CD4-positive, alpha-beta T cell (primary cell): ENCODE measurements around the gene FREM2. TPM values are rescaled to one million over a fixed set of nuclear protein-coding genes. Genes with fewer than 3 reads are reported as not detected.

Source experiments
- ATAC-seq: fragments of 200-7000 bp; cut with Tn5 transposase; one replicate; pipeline ENCODE4 v1.10.0; 2022; ENCODE audit warnings: mild to moderate bottlenecking; ENCODE audit not compliant: poor library complexity
- CTCF ChIA-PET: fragments of 350-600 bp; sonication (Branson Sonifier 250); formaldehyde crosslinking; loops from one replicate; lab custom pipeline; 2021; ENCODE audit warnings: antibody characterized with exemption, inconsistent platforms; lab: Charles Lee
- POLR2A ChIA-PET: fragments of 350-600 bp; sonication (Branson Sonifier 250); formaldehyde crosslinking; loops from one replicate; lab custom pipeline; 2021; ENCODE audit warnings: antibody characterized with exemption, inconsistent platforms; lab: Charles Lee
- DNase-seq, 14 experiments: peaks; one replicate each; pipeline ENCODE4 v3.0.0-alpha.2; 2013 to 2020; ENCODE audit warnings: mixed read lengths in 2 of 14
- H3K27ac ChIP-seq, 2 donors: one replicate each; pipeline versions ENCODE4 v1.5.1 to v1.7.0; 2013; ENCODE audit warnings: low read length in 2 of 2, low read depth in 1 of 2, mild to moderate bottlenecking in 1 of 2
- H3K27me3 ChIP-seq, 2 experiments: 1 replicate in 1 of 2; 2 replicates in 1 of 2; pipeline versions ENCODE4 v1.6.1 to v1.7.0; 2013; ENCODE audit warnings: low read length in 2 of 2, control low read depth in 1 of 2, mild to moderate bottlenecking in 1 of 2, moderate library complexity in 1 of 2; ENCODE audit not compliant: insufficient read depth in 2 of 2, control insufficient read depth in 1 of 2
- H3K36me3 ChIP-seq: one replicate; pipeline ENCODE4 v1.6.1; 2013; ENCODE audit warnings: low read length, control low read depth; ENCODE audit not compliant: insufficient read depth
- H3K4me1 ChIP-seq: one replicate; pipeline ENCODE4 v1.6.1; 2013; ENCODE audit warnings: low read length, control low read depth; ENCODE audit not compliant: insufficient read depth
- H3K4me3 ChIP-seq: one replicate; pipeline ENCODE4 v1.5.1; 2013; ENCODE audit warnings: mild to moderate bottlenecking, low read length, moderate library complexity
- H3K9me3 ChIP-seq, 2 experiments: 1 replicate in 1 of 2; 2 replicates in 1 of 2; pipeline versions ENCODE4 v1.6.1 to v1.7.0; 2013; ENCODE audit warnings: low read length in 2 of 2, mild to moderate bottlenecking in 2 of 2, control low read depth in 1 of 2, moderate library complexity in 1 of 2; ENCODE audit not compliant: control insufficient read depth in 1 of 2, insufficient read depth in 1 of 2
- H3K27ac Mint-ChIP-seq: one replicate; pipeline ENCODE4 v1.8.0; 2020; ENCODE audit warnings: mixed read lengths
- H3K27me3 Mint-ChIP-seq: one replicate; pipeline ENCODE4 v1.8.0; 2021; ENCODE audit warnings: mixed read lengths
- H3K36me3 Mint-ChIP-seq: one replicate; pipeline ENCODE4 v1.8.0; 2021; ENCODE audit warnings: low read depth, mixed read lengths
- H3K4me1 Mint-ChIP-seq: one replicate; pipeline ENCODE4 v1.8.0; 2021; ENCODE audit warnings: low read depth, mixed read lengths
- H3K4me3 Mint-ChIP-seq: one replicate; pipeline ENCODE4 v1.8.0; 2020; ENCODE audit warnings: mild to moderate bottlenecking, mixed read lengths
- H3K9me3 Mint-ChIP-seq: one replicate; pipeline ENCODE4 v1.8.0; 2020; ENCODE audit warnings: mixed read lengths
- intact Hi-C, 2 experiments: fragments of 100-400 bp; cut with DNase I in 1 of 2; cut with micrococcal nuclease in 1 of 2; formaldehyde crosslinking; loops; one replicate each; pipeline versions ENCODE4 v1.15.1 to v1.9.0; 2023 to 2025; cut with DNase I, micrococcal nuclease
- total RNA-seq, 174 experiments: library from RNA in 2 of 174; stranded (reverse) in 2 of 174; gene quantifications; one replicate each; pipeline ENCODE4 v1.2.3 and lab custom pipeline; 2021 to 2026
- TF ChIP-seq, protein P1 (sequence below): fragments of 200-600 bp; IDR thresholded peaks from one replicate; pipeline ENCODE4 v1.8.0; 2022; ENCODE audit warnings: antibody characterized with exemption, mild to moderate bottlenecking

The FREM2 gene
- total RNA-seq, 2 experiments from 2014 or later: not detected

DNA sequence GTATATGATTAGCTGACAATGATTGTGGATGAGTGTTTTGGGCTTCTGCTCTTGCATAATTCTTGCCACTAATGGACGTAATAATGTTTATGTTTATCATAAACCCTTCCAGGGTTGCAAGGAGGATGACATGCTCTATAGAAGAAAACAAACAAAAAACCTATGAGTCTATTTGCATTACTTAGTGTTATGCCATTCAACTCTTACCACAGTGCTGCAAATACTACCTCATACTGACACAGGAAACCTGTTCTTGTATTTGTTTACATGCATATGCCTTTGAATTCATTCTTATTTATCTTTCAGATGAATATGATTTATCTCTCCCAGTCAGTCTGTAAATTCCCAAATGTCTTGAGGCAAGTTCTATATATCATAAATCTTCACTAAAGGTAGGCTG lies 39.6 kb upstream of the FREM2 start:
- ChIA-PET POLR2A (no interaction called here), CTCF (no interaction called here)
- no peak overlapping the region for H3K27ac ChIP-seq
- H3K4me3 ChIP-seq: no peak overlapping the region
- H3K4me3 Mint-ChIP-seq: no peak overlapping the region
- no peaks in the 10 kb centered on the region for H3K36me3 Mint-ChIP-seq
- no peaks in the 10 kb centered on the region for H3K9me3 ChIP-seq
- H3K27me3 ChIP-seq: no peaks in the 10 kb centered on the region
- H3K4me1 Mint-ChIP-seq: no peaks in the 10 kb centered on the region
- no peaks in the 10 kb centered on the region for H3K9me3 Mint-ChIP-seq
- no peaks in the 10 kb centered on the region for H3K4me1 ChIP-seq
- intact Hi-C loops: no loop called here
- no peak for DNase-seq
- TF ChIP-seq, protein P1, sequence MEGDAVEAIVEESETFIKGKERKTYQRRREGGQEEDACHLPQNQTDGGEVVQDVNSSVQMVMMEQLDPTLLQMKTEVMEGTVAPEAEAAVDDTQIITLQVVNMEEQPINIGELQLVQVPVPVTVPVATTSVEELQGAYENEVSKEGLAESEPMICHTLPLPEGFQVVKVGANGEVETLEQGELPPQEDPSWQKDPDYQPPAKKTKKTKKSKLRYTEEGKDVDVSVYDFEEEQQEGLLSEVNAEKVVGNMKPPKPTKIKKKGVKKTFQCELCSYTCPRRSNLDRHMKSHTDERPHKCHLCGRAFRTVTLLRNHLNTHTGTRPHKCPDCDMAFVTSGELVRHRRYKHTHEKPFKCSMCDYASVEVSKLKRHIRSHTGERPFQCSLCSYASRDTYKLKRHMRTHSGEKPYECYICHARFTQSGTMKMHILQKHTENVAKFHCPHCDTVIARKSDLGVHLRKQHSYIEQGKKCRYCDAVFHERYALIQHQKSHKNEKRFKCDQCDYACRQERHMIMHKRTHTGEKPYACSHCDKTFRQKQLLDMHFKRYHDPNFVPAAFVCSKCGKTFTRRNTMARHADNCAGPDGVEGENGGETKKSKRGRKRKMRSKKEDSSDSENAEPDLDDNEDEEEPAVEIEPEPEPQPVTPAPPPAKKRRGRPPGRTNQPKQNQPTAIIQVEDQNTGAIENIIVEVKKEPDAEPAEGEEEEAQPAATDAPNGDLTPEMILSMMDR: no peak
- H3K36me3 ChIP-seq: no peaks in the 10 kb centered on the region
- H3K27me3 Mint-ChIP-seq: no peaks in the 10 kb centered on the region
- no peak for ATAC-seq
- no peak overlapping the region for H3K27ac Mint-ChIP-seq

DNA sequence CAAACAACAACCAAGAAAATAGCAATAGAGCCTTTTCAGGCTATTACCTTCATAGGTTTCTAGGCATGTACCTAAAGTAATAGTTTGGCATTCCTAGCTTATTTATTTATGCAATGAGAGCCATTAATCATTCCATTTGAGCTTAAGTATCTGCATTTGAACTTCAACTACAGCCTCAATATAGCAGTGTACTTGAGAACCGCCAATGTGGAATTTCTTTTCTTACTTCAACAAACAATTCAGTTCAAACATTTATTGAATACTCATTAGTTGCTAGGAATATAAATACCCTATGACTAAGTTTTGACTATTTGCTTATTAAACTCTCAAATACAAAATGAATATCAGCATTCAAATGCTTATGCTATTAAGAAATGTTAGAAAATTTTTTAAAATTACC lies 38.0 kb upstream of the FREM2 start:
- no peak overlapping the region for H3K27ac ChIP-seq
- intact Hi-C loops: no loop called here
- no peaks in the 10 kb centered on the region for H3K27me3 ChIP-seq
- no peak overlapping the region for H3K27ac Mint-ChIP-seq
- H3K4me3 ChIP-seq: no peak overlapping the region
- CTCF ChIA-PET: no interaction called here
- ATAC-seq: no peak
- H3K36me3 Mint-ChIP-seq: no peaks in the 10 kb centered on the region
- no peaks in the 10 kb centered on the region for H3K4me1 Mint-ChIP-seq
- no peaks in the 10 kb centered on the region for H3K4me1 ChIP-seq
- TF ChIP-seq, protein P1: no peak
- no peaks in the 10 kb centered on the region for H3K27me3 Mint-ChIP-seq
- H3K4me3 Mint-ChIP-seq: no peak overlapping the region
- POLR2A ChIA-PET: no interaction called here
- H3K36me3 ChIP-seq: no peaks in the 10 kb centered on the region
- no peak for DNase-seq
- no peaks in the 10 kb centered on the region for H3K9me3 Mint-ChIP-seq
- no peaks in the 10 kb centered on the region for H3K9me3 ChIP-seq

DNA sequence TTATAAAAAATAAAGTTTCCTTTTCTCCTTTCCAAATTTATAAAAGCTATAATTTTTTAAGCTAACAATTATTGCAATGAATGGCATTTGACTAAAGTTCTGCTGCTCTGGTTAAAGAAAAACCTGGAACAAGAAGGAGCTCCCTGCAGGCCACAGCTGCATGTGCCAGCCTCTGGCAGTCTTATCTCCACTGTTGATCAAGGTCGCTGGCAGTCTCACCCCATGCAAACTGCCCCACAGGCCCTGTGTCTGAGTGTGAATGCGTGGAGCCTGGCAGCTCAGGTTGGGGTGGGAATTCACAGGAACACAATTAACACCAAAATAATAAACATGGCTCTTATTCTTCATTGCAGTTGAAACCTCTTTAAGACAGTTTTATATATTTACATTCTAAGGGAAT lies 30.2 kb upstream of the FREM2 start:
- Histone ChIP-seq H3K36me3 (no peaks in the 10 kb centered on the region), H3K9me3 (no peaks in the 10 kb centered on the region), H3K27ac (no peak overlapping the region), H3K4me3 (no peak overlapping the region), H3K27me3 (no peaks in the 10 kb centered on the region), H3K4me1 (no peaks in the 10 kb centered on the region)
- Mint-ChIP-seq H3K4me3 (no peak overlapping the region), H3K4me1 (no peaks in the 10 kb centered on the region), H3K27ac (no peak overlapping the region), H3K9me3 (no peaks in the 10 kb centered on the region), H3K36me3 (no peaks in the 10 kb centered on the region), H3K27me3 (peaks cover 5% of the 10 kb centered on the region)
- DNase-seq (no peak), ATAC-seq (no peak)
- TF ChIP-seq, protein P1: no peak
- POLR2A ChIA-PET: no interaction called here
- CTCF ChIA-PET: no interaction called here
- intact Hi-C loops: no loop called here
